K562 (cell line): ENCODE results near the gene SLC6A16. TPM values are rescaled to one million over a fixed set of nuclear protein-coding genes. Genes with fewer than 3 reads are reported as not detected.
A peak's percentile ranks its signal among the peaks of the same experiment; 100 is the strongest.

Experiments used
- E2F6 ChIP-seq, 2 experiments: IDR thresholded peaks; 2 replicates each; pipeline ENCODE4 v1.6.1; 2011; ENCODE audit warnings: borderline replicate concordance in 1 of 2, control low read depth in 1 of 2, low read depth in 1 of 2, low read length in 1 of 2, mild to moderate bottlenecking in 1 of 2, mixed read lengths in 1 of 2, moderate library complexity in 1 of 2; ENCODE audit not compliant: insufficient read depth in 1 of 2, insufficient read length in 1 of 2, poor library complexity in 1 of 2, severe bottlenecking in 1 of 2; ENCODE audit errors: extremely low read depth in 1 of 2
- EHMT2 ChIP-seq: fragments of 450-650 bp; IDR thresholded peaks from 2 replicates; pipeline ENCODE4 v1.6.1; 2018; ENCODE audit warnings: antibody characterized with exemption
- HEY1 ChIP-seq: fragments of 250-450 bp; sonication (Bioruptor Pico); IDR thresholded peaks from 2 replicates; pipeline ENCODE4 v1.5.0; 2020; ENCODE audit warnings: mild to moderate bottlenecking, moderate library complexity, borderline replicate concordance
- HMG20A ChIP-seq: fragments of 450-650 bp; formaldehyde crosslinking; conservative IDR thresholded peaks from 2 replicates; pipeline ENCODE4 v1.4.0; 2020; ENCODE audit warnings: mild to moderate bottlenecking, mixed read lengths
- JUN ChIP-seq, 2 experiments: sonication (generic) in 1 of 2; formaldehyde crosslinking in 1 of 2; IDR thresholded peaks; 2 replicates each; pipeline versions ENCODE4 v1.6.1 to v1.8.0; 2012 to 2022; ENCODE audit warnings: borderline replicate concordance in 2 of 2, mild to moderate bottlenecking in 2 of 2, improper control_type of control experiment in 1 of 2, low read depth in 1 of 2, low read length in 1 of 2, missing genetic modification reagents in 1 of 2
- MAFK ChIP-seq: IDR thresholded peaks from 2 replicates; pipeline ENCODE4 v1.6.1; 2011; ENCODE audit warnings: low read length, improper control_type of control experiment
- MYC ChIP-seq, 2 experiments: fragments of 250-450 bp in 1 of 2; sonication (Bioruptor Pico) in 1 of 2; IDR thresholded peaks; 2 replicates each; pipeline versions ENCODE4 v1.5.1 to v1.6.1; 2012 to 2021; ENCODE audit warnings: low read depth in 2 of 2, borderline replicate concordance in 1 of 2, improper control_type of control experiment in 1 of 2, low read length in 1 of 2, mild to moderate bottlenecking in 1 of 2, moderate library complexity in 1 of 2
- RBM39 ChIP-seq: fragments of 200-400 bp; formaldehyde crosslinking; optimal IDR thresholded peaks from 2 replicates; pipeline ENCODE3; 2018; ENCODE audit warnings: low read depth, low read length
- REST ChIP-seq, 2 experiments: fragments of 450-650 bp; formaldehyde crosslinking in 1 of 2; IDR thresholded peaks; 2 replicates each; pipeline versions ENCODE4 v1.4.0 to v1.6.1; 2014 to 2020; ENCODE audit warnings: mild to moderate bottlenecking in 2 of 2, borderline replicate concordance in 1 of 2, low read depth in 1 of 2
- SMARCA5 ChIP-seq: fragments of 450-650 bp; IDR thresholded peaks from 2 replicates; pipeline ENCODE4 v1.6.1; 2016
- SMARCB1 ChIP-seq: IDR thresholded peaks from 2 replicates; pipeline ENCODE4 v1.6.1; 2011; ENCODE audit warnings: improper control_type of control experiment, low read depth; ENCODE audit not compliant: insufficient read length
- SMARCE1 ChIP-seq: fragments of 450-650 bp; IDR thresholded peaks from 2 replicates; pipeline ENCODE4 v1.7.1; 2016; ENCODE audit warnings: mild to moderate bottlenecking
- STAT5B ChIP-seq: fragments of 250-450 bp; sonication (Bioruptor Pico); IDR thresholded peaks from 2 replicates; pipeline ENCODE4 v1.8.0; 2021; ENCODE audit warnings: mild to moderate bottlenecking, inconsistent platforms
- ZFP36 ChIP-seq: fragments of 150-350 bp; IDR thresholded peaks from 2 replicates; pipeline ENCODE4 v1.6.1; 2018; ENCODE audit warnings: low read length, low read depth; ENCODE audit not compliant: partially characterized antibody
- ZFX ChIP-seq: sonication (generic); formaldehyde crosslinking; IDR thresholded peaks from 2 replicates; pipeline ENCODE4 v1.8.0; 2022; ENCODE audit warnings: mild to moderate bottlenecking, missing genetic modification reagents, moderate library complexity
- ZNF140 ChIP-seq: fragments of 250-450 bp; sonication (Bioruptor Pico); IDR thresholded peaks from 2 replicates; pipeline ENCODE4 v1.8.0; 2021; ENCODE audit warnings: moderate library complexity, mild to moderate bottlenecking, inconsistent platforms
- polyA plus RNA-seq, 8 experiments: library from polyadenylated mRNA; depleted of rRNA in 4 of 8; stranded (reverse) in 5 of 8; unstranded in 3 of 8; fragments of >200 nt; fragmentation: Nextera tagmentation in 2 of 8; fragmentation: Illumina TruSeq in 1 of 8; extraction: Ambion mirVana in 2 of 8; extraction: Trizol in 1 of 8; gene quantifications; 2 replicates each; pipeline versions ENCODE4 v1.2.1 to v1.2.3, GENCODE V29; 2011 to 2014; ENCODE audit warnings: inconsistent platforms in 1 of 8, missing spikeins in 1 of 8
- total RNA-seq, 7 experiments: library from RNA; depleted of rRNA in 6 of 7; stranded (reverse); fragments of >200 nt in 6 of 7; fragmentation: Illumina TruSeq in 2 of 7; extraction: Trizol in 2 of 7; gene quantifications; 2 replicates each; pipeline versions ENCODE4 v1.2.1 to v1.2.3, GENCODE V29; 2011 to 2021; ENCODE audit warnings: low replicate concordance in 1 of 7

SLC6A16 gene
- total and polyA plus RNA-seq, 9 of the 15 experiments (the other 6 are each of a cell fraction or from before 2014, with no cell fraction given) = 0.05 to 0.95 (median 0.36) TPM

- TF ChIP-seq E2F6 (IDR thresholded peaks at IDR 0.05; ENCODE audit: borderline replicate concordance in 1 of 2, extremely low read depth in 1 of 2, insufficient read depth in 1 of 2, insufficient read length in 1 of 2, low read depth in 1 of 2, low read length in 1 of 2, poor library complexity in 1 of 2, severe bottlenecking in 1 of 2) (peak in 1 of 2 experiments; percentile 69), SMARCB1 (no peak), SMARCA5 (no peak), REST (IDR thresholded peaks at IDR 0.05; ENCODE audit: borderline replicate concordance) (0 out of 2 replicates have a peak, but pooled peaks have one; percentile 6), REST (CRISPR knock-in tag; IDR thresholded peaks at IDR 0.05; ENCODE audit: low read depth) (no peak), SMARCE1 (no peak), ZNF140 (CRISPR knock-in tag) (no peak), JUN (IDR thresholded peaks at IDR 0.05; ENCODE audit: borderline replicate concordance, low read depth, low read length) (no peak), JUN (CRISPR knock-in tag; IDR thresholded peaks at IDR 0.05; ENCODE audit: borderline replicate concordance) (no peak), ZFX (CRISPR knock-in tag) (no peak), MYC (IDR thresholded peaks at IDR 0.05; ENCODE audit: low read depth, low read length) (peak; percentile 29; the same call in 1 of the 2 replicates), MYC (CRISPR knock-in tag; IDR thresholded peaks at IDR 0.05; ENCODE audit: borderline replicate concordance, low read depth) (no peak), ZFP36 (no peak), STAT5B (CRISPR knock-in tag) (no peak), MAFK (no peak), HMG20A (CRISPR knock-in tag) (no peak), HEY1 (CRISPR knock-in tag) (no peak), EHMT2 (no peak), RBM39 (no peak)
These were observed 15.3 kb upstream of the SLC6A16 start (continued) for GRCh38 chr19:49340069-49340864.
